RWPE2 (cell line): Measurements from ENCODE around the gene RAB36.

Experiments used
- ATAC-seq: fragments of 200-7000 bp; cut with Tn5 transposase; 3 replicates; pipeline ENCODE4 v1.9.1; 2021; ENCODE audit warnings: low read depth
- DNase-seq: peaks from one replicate; pipeline ENCODE4 v3.0.0-alpha.2; 2020; ENCODE audit warnings: low spot score
- H3K27ac ChIP-seq: fragments of 450-650 bp; 2 replicates; pipeline ENCODE4 v1.5.1; 2017; ENCODE audit warnings: mild to moderate bottlenecking; ENCODE audit not compliant: poor library complexity, severe bottlenecking
- H3K27me3 ChIP-seq: fragments of 250-450 bp; sonication (Bioruptor Pico); 2 replicates; pipeline ENCODE4 v1.5.1; 2021; ENCODE audit warnings: mild to moderate bottlenecking, moderate library complexity; ENCODE audit not compliant: insufficient read depth, poor library complexity, severe bottlenecking
- H3K36me3 ChIP-seq: fragments of 250-450 bp; sonication (Bioruptor Pico); 2 replicates; pipeline ENCODE4 v1.5.1; 2020; ENCODE audit warnings: low read depth, mild to moderate bottlenecking, moderate library complexity
- H3K4me1 ChIP-seq: fragments of 250-450 bp; sonication (Bioruptor Pico); 2 replicates; pipeline ENCODE4 v1.5.1; 2021; ENCODE audit warnings: mild to moderate bottlenecking, moderate library complexity; ENCODE audit not compliant: insufficient read depth, poor library complexity, severe bottlenecking
- H3K4me3 ChIP-seq: fragments of 250-450 bp; sonication (Bioruptor Pico); 2 replicates; pipeline ENCODE4 v1.5.1; 2021; ENCODE audit warnings: mild to moderate bottlenecking, moderate library complexity; ENCODE audit not compliant: severe bottlenecking
- H3K9me3 ChIP-seq: fragments of 250-450 bp; sonication (Bioruptor Pico); 2 replicates; pipeline ENCODE4 v1.5.1; 2021; ENCODE audit warnings: mild to moderate bottlenecking, moderate library complexity; ENCODE audit not compliant: severe bottlenecking
- CTCF ChIP-seq: fragments of 450-650 bp; IDR thresholded peaks from one replicate; pipeline ENCODE4 v1.5.1; 2017; ENCODE audit warnings: mild to moderate bottlenecking, moderate library complexity; ENCODE audit not compliant: poor library complexity, severe bottlenecking

Gene RAB36

GRCh38 chr22:23102002-23102655 lies 43.1 kb upstream of the RAB36 start:
- Histone ChIP-seq H3K36me3 (no peaks in the 10 kb centered on the region), H3K27me3 (no peaks in the 10 kb centered on the region), H3K27ac (no peak overlapping the region), H3K9me3 (peaks cover 2% of the 10 kb centered on the region), H3K4me3 (no peak overlapping the region), H3K4me1 (no peaks in the 10 kb centered on the region)
- DNase-seq (no peak), ATAC-seq (no peak)
- no peak for TF ChIP-seq CTCF

GRCh38 chr22:23102776-23103175 lies 42.5 kb upstream of the RAB36 start:
- ATAC-seq, result no peak
- H3K27ac ChIP-seq, result no peak overlapping the region
- no peak overlapping the region for H3K4me3 ChIP-seq
- no peaks in the 10 kb centered on the region for H3K36me3 ChIP-seq
- DNase-seq, result no peak
- H3K27me3 ChIP-seq, result no peaks in the 10 kb centered on the region
- TF ChIP-seq CTCF, result no peak
- peaks cover 2% of the 10 kb centered on the region for H3K9me3 ChIP-seq
- no peaks in the 10 kb centered on the region for H3K4me1 ChIP-seq

- DNase-seq (no peak), ATAC-seq (no peak)
- Histone ChIP-seq H3K4me3 (no peak overlapping the region), H3K9me3 (peaks cover 2% of the 10 kb centered on the region), H3K27ac (no peak overlapping the region), H3K27me3 (no peaks in the 10 kb centered on the region), H3K36me3 (no peaks in the 10 kb centered on the region), H3K4me1 (no peaks in the 10 kb centered on the region)
- TF ChIP-seq CTCF, result no peak
Observed at GRCh38 chr22:23103199-23103954, 41.9 kb upstream of the RAB36 start.

GRCh38 chr22:23104187-23104971 lies 40.9 kb upstream of the RAB36 start:
- peaks cover 4% of the 10 kb centered on the region for H3K9me3 ChIP-seq
- H3K27ac ChIP-seq, result no peak overlapping the region
- no peaks in the 10 kb centered on the region for H3K27me3 ChIP-seq
- H3K36me3 ChIP-seq, result no peaks in the 10 kb centered on the region
- no peak for TF ChIP-seq CTCF
- DNase-seq, result no peak
- H3K4me3 ChIP-seq, result no peak overlapping the region
- no peaks in the 10 kb centered on the region for H3K4me1 ChIP-seq
- ATAC-seq, result no peak
